H1 (cell line): Measurements from ENCODE around the gene NFATC1. TPM values are rescaled to one million over a fixed set of nuclear protein-coding genes. Genes with fewer than 3 reads are reported as not detected.

Experiments
- BCL11A ChIP-seq, 2 experiments: IDR thresholded peaks; one replicate each; pipeline ENCODE4 v1.6.1; 2011; ENCODE audit warnings: low read depth in 2 of 2, low read length in 2 of 2, mild to moderate bottlenecking in 2 of 2
- EGR1 ChIP-seq: IDR thresholded peaks from 2 replicates; pipeline ENCODE4 v1.6.1; 2011; ENCODE audit warnings: low read depth, low read length, borderline replicate concordance
- EP300 ChIP-seq, 2 experiments: IDR thresholded peaks; 1 replicate in 1 of 2; 2 replicates in 1 of 2; pipeline ENCODE4 v1.6.1; 2011 to 2012; ENCODE audit warnings: low read depth in 2 of 2, low read length in 2 of 2, mild to moderate bottlenecking in 2 of 2, borderline replicate concordance in 1 of 2, inconsistent platforms in 1 of 2, moderate library complexity in 1 of 2
- SP4 ChIP-seq: IDR thresholded peaks from 2 replicates; pipeline ENCODE4 v1.6.1; 2012; ENCODE audit warnings: low read length, inconsistent platforms
- TCF12 ChIP-seq: IDR thresholded peaks from 2 replicates; pipeline ENCODE4 v1.6.1; 2011; ENCODE audit warnings: low read depth, mild to moderate bottlenecking, low read length
- TEAD4 ChIP-seq: IDR thresholded peaks from 2 replicates; pipeline ENCODE4 v1.6.1; 2012; ENCODE audit warnings: low read depth, low read length, inconsistent platforms, mixed read lengths
- YY1 ChIP-seq: IDR thresholded peaks from 2 replicates; pipeline ENCODE4 v1.6.1; 2011; ENCODE audit warnings: low read depth, mild to moderate bottlenecking, low read length
- polyA plus RNA-seq, 7 experiments: library from polyadenylated mRNA; depleted of rRNA in 3 of 7; stranded (reverse) in 5 of 7; unstranded in 2 of 7; fragments of >200 nt in 5 of 7; fragments of 200-250 nt in 2 of 7; gene quantifications; 1 replicate in 5 of 7; 2 replicates in 1 of 7; 4 replicates in 1 of 7; pipeline versions ENCODE4 v1.2.1 to v1.2.3, GENCODE V29; 2011 to 2013; ENCODE audit warnings: missing spikeins in 2 of 7, mixed read lengths in 2 of 7
- total RNA-seq: library from RNA; stranded (reverse); fragmentation: NEBNext Ultra II Directional; extraction: Animal tissue kit (Norgen Biotek cat#: 25700); gene quantifications from 2 replicates; pipeline ENCODE4 v1.2.1, GENCODE V29; 2021
- TF ChIP-seq, protein P1 (sequence below): IDR thresholded peaks from 2 replicates; pipeline ENCODE4 v1.6.1; 2012; ENCODE audit warnings: inconsistent platforms

Gene NFATC1
- total and polyA plus RNA-seq, 2 of the 8 experiments (the other 6 are each of a cell fraction or from before 2014, with no cell fraction given): 2.0 to 6.6 TPM

DNA sequence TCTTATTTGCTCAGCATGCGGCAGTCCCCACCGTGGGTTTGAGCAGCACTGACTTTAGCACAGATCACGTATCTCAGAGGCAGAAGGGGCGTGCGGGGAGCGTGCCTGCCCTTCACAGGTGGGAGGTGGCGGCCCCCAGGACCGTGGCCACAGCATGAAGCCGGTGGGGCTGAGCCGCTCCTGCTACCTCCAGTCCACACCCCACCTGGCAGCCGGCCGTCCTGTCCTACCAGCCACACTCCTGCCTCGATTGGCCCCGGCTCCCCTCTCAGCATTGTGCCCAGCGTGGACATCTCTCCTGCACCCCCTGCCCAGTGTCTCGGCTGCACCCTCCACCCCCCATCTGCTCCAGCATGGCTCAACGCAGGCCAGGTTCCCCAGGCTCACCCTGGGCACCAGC is 73.6 kb downstream of the NFATC1 start (continued):
- TF ChIP-seq, protein P1, sequence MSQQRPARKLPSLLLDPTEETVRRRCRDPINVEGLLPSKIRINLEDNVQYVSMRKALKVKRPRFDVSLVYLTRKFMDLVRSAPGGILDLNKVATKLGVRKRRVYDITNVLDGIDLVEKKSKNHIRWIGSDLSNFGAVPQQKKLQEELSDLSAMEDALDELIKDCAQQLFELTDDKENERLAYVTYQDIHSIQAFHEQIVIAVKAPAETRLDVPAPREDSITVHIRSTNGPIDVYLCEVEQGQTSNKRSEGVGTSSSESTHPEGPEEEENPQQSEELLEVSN: no peak
- TF ChIP-seq EP300 (IDR thresholded peaks at IDR 0.05; ENCODE audit: borderline replicate concordance in 1 of 2, low read depth in 2 of 2, low read length in 2 of 2) (no peak), YY1 (no peak), EGR1 (no peak), TCF12 (no peak), TEAD4 (no peak), BCL11A (IDR thresholded peaks at IDR 0.05; ENCODE audit: low read depth in 2 of 2, low read length in 2 of 2) (no peak), SP4 (no peak)
